Activated T-helper 2 cell treated with anti-CD3 and anti-CD28 coated beads, Interferon-gamma antibody, Interleukin-2, Interleukin-4, amounts not matched to agents 10 μg/mL and 5 μg/mL and 100 μg/mL, durations not matched to agents 14 hours and 24 hours and 36 hours (primary cell): Measurements from ENCODE around the gene ZNF2. TPM values are rescaled to one million over a fixed set of nuclear protein-coding genes. Genes with fewer than 3 reads are reported as not detected.
"Not testable (repeated sequence)": the region's sequence is repeated elsewhere in the genome, so short reads cannot be mapped to it uniquely, and the experiment has no call there.

Experiments used
- DNase-seq: peaks from one replicate; pipeline ENCODE4 v3.0.0; 2021; ENCODE audit warnings: low spot score
- H3K27ac Mint-ChIP-seq: one replicate; pipeline ENCODE4 v1.8.0; 2021; ENCODE audit warnings: mixed read lengths
- H3K27me3 Mint-ChIP-seq: one replicate; pipeline ENCODE4 v1.8.0; 2021; ENCODE audit warnings: low read depth, mixed read lengths
- H3K36me3 Mint-ChIP-seq: one replicate; pipeline ENCODE4 v1.8.0; 2021; ENCODE audit warnings: low read depth, mixed read lengths
- H3K4me1 Mint-ChIP-seq: one replicate; pipeline ENCODE4 v1.8.0; 2021; ENCODE audit warnings: low read depth, mixed read lengths
- H3K4me3 Mint-ChIP-seq: one replicate; pipeline ENCODE4 v1.8.0; 2021; ENCODE audit warnings: low read depth, mild to moderate bottlenecking, moderate library complexity, mixed read lengths
- H3K9me3 Mint-ChIP-seq: one replicate; pipeline ENCODE4 v1.8.0; 2021; ENCODE audit warnings: mixed read lengths
- intact Hi-C: fragments of 100-400 bp; cut with micrococcal nuclease; formaldehyde crosslinking; loops from one replicate; pipeline ENCODE4 v1.15.1; 2023
- total RNA-seq: library from RNA; stranded (reverse); gene quantifications from 2 replicates; pipeline ENCODE4 v1.2.3, GENCODE V29; 2022

Gene ZNF2
- total RNA-seq, 1 donor from 2014 or later: 3.6 TPM

DNA sequence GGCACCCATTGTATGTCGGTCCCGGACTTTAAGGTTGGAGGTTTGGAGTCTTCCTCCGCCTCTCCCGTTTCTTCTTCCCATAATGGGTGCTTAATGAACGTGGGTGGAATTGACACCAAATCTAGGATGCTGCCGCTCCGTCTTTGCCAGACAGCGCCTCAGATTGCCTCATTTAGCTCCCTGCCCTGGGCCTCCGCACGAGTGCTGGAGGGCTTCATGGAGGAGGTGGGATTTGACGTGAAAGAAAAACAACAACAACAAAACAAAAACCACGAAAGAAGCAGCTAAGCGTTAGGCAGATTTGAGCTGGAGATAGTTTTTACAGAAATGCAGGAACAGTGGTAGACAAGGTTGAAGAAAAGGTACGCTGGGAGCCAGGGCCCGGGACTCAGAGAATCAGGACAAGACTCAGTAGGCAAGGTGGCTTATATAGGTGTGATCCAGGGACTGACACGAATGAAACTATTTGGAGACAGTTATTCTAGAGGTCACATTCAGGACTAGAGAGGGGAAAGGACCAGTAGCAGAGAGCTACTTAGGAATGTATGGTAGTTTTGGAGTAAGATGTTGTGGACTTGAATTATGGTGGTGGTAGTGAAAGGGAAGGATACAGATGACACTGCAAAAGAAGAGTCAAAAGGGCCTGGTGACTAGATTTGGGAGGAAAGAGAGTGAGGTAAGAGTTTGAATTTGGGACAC lies 605 bp downstream of the ZNF2 start:
- H3K4me3 Mint-ChIP-seq: peak overlapping the region; percentile 98
- peaks cover 19% of the 10 kb centered on the region for H3K4me1 Mint-ChIP-seq
- no peaks in the 10 kb centered on the region for H3K27me3 Mint-ChIP-seq
- intact Hi-C loops: loop anchor here (5.0 kb wide), 1 partner anchor 89 kb away; no protein-coding TSS in a partner anchor
- H3K36me3 Mint-ChIP-seq: no peaks in the 10 kb centered on the region
- no peak for DNase-seq
- H3K9me3 Mint-ChIP-seq: no peaks in the 10 kb centered on the region
- H3K27ac Mint-ChIP-seq: peak overlapping the region; percentile 93

DNA sequence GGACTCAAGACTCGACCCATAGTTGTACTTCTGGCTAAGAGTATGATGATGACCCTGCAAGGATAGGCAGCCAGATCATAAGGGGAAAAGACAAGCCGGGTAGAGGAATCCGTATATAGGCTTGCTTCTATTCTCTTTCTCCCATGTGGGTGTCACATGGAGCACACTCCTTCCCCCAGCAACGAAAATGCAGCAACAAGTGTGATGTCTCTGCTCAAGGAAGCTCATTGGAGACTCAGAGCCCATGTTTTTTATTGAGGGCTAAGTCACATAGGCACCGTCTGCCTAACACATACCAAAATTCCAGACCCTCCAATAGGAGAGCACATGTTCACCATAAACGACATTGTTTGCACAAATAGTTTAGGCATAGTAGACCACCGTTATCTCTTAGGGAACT lies 6.3 kb downstream of the ZNF2 start:
- intact Hi-C loops: no loop called here
- Mint-ChIP-seq H3K9me3 (no peaks in the 10 kb centered on the region), H3K4me1 (no peaks in the 10 kb centered on the region), H3K4me3 (no peak overlapping the region), H3K36me3 (peaks cover 10% of the 10 kb centered on the region), H3K27me3 (no peaks in the 10 kb centered on the region), H3K27ac (no peak overlapping the region)
- no peak for DNase-seq

DNA sequence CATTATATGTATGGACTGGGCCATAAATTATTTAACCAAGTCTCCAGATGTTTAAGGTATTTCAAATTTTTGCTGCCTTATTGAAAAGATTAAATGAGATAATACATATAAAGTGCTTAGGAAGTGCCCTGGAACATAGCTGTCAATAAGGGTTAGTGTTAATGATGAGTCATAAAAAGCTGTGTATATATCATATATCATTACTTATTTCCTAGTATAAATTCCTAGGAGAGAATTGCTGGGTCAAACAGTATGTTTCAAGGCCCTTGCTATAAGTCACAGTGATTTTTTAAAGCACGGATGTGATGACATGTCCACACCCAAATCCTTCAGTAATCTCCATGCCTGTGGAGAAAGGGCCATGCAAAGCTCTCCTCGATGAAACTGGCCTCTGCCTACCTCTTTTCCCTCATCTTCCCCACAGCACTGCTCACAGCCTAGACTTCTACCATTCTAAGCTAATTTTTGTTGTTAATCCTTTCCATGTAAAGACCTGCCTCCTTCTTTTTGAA lies 8.5 kb downstream of the ZNF2 start:
- peaks cover 31% of the 10 kb centered on the region for H3K36me3 Mint-ChIP-seq
- H3K4me1 Mint-ChIP-seq: no peaks in the 10 kb centered on the region
- H3K4me3 Mint-ChIP-seq: no peak overlapping the region
- intact Hi-C loops: no loop called here
- no peak overlapping the region for H3K27ac Mint-ChIP-seq
- no peak for DNase-seq
- H3K9me3 Mint-ChIP-seq: peaks cover 8% of the 10 kb centered on the region
- no peaks in the 10 kb centered on the region for H3K27me3 Mint-ChIP-seq

DNA sequence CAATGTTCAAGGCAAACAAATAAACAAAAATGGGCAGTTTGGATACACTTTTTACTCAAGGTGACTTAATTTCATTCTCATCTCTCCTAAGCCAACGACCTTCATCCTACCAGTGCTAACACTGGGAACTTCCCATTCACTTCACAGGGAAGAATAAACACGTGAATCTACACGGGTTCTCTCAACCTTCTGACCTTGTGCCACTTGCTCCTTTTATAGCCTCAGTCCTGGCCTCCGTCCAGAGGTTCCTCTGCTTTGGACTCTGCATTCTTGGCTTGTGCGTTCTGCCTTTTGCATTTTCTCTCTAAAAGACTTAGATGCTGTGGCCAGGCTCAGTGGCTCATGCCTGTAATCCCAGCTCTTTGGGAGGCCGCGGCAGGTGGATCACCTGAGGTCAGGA lies 13.8 kb downstream of the ZNF2 start:
- Mint-ChIP-seq H3K4me3 (no peak overlapping the region), H3K4me1 (no peaks in the 10 kb centered on the region), H3K36me3 (peaks cover 79% of the 10 kb centered on the region), H3K27me3 (no peaks in the 10 kb centered on the region), H3K9me3 (peaks cover 50% of the 10 kb centered on the region), H3K27ac (no peak overlapping the region)
- DNase-seq: no peak
- intact Hi-C loops: no loop called here

DNA sequence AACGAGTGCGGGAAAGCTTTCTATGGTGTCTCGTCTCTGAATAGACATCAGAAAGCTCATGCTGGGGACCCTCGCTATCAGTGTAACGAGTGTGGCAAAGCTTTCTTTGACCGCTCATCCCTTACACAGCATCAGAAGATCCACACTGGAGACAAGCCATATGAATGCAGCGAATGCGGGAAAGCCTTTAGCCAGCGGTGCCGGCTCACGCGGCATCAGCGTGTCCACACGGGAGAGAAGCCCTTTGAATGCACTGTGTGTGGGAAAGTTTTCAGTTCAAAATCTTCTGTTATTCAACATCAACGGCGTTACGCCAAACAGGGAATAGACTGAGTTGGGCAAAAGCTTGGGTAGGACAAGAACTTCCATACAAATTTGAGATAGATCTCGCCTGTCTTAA lies 16.2 kb downstream of the ZNF2 start:
- H3K9me3 Mint-ChIP-seq: peaks cover 60% of the 10 kb centered on the region
- H3K4me3 Mint-ChIP-seq: no peak overlapping the region
- H3K36me3 Mint-ChIP-seq: peaks cover 70% of the 10 kb centered on the region
- no peak for DNase-seq
- H3K27ac Mint-ChIP-seq: no peak overlapping the region
- intact Hi-C loops: no loop called here
- H3K4me1 Mint-ChIP-seq: no peaks in the 10 kb centered on the region
- H3K27me3 Mint-ChIP-seq: no peaks in the 10 kb centered on the region

DNA sequence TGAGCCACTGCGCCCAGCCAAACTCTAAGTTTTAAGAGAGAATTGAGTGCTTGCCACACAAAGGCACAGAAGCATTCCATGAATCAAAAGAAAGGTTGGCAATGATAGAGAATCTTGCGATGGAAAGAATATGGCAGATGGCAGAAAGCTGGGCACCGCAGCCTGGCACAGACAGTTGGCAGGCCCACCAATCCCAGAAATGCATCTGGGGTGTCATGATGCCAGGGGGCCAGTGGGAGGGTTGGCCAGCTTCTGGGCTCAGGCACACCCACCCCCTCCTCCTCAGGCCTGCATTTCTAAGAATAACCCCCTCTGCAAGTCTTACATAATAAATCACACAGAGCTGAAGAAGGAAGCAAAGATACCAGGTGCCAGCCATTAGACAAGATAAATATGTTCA lies 19.6 kb downstream of the ZNF2 start:
- Mint-ChIP-seq H3K27me3 (peaks cover 2% of the 10 kb centered on the region), H3K4me3 (no peak overlapping the region), H3K27ac (no peak overlapping the region), H3K9me3 (peaks cover 42% of the 10 kb centered on the region), H3K36me3 (peaks cover 38% of the 10 kb centered on the region), H3K4me1 (no peaks in the 10 kb centered on the region)
- intact Hi-C loops: no loop called here
- DNase-seq: no peak

DNA sequence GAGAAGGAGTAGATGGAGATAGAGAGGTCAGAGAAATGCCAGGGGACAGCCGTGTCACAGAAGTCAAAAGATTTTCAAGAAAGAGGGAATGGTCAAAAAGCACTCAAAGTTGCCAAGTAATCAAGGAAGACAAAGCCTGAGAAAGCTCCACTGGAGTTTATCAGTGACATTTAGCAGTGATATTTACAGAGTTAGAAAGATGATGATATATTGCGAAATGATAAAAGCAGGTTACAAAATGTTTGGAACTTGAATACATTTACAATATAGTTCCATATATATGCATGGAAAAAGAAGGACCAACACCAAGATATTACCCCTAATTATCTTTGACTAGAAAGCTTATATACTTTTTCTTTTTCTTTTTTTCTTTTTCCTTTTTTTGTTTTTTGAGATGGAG lies 20.4 kb downstream of the ZNF2 start:
- no peak overlapping the region for H3K4me3 Mint-ChIP-seq

DNA sequence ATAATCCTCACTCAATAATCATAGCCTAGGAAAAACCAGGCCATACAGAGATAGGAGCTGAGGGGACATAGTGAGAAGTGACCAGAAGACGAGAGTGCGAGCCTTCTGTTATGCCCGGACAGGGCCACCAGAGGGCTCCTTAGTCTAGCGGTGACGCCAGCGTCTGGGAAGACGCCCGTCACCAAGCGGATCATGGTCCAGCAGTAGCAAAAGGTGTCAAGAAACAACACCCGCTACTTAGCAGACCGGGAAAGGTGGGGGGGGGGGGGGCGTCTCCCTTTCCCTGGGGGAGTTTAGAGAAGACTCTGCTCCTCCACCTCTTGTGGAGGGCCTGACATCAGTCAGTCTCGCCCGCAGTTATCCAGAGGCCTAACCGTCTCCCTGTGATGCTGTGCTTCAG lies 27.3 kb downstream of the ZNF2 start:
- H3K4me1 Mint-ChIP-seq, H3K27me3 Mint-ChIP-seq, H3K9me3 Mint-ChIP-seq, intact Hi-C loops, H3K36me3 Mint-ChIP-seq, H3K27ac Mint-ChIP-seq, H3K4me3 Mint-ChIP-seq: not testable (repeated sequence)
- peak; percentile 22 for DNase-seq

More for the DNA sequence above, 20.4 kb downstream of the ZNF2 start:
- Mint-ChIP-seq H3K27me3 (peaks cover 2% of the 10 kb centered on the region), H3K27ac (no peak overlapping the region), H3K4me1 (no peaks in the 10 kb centered on the region), H3K36me3 (peaks cover 30% of the 10 kb centered on the region), H3K9me3 (peaks cover 36% of the 10 kb centered on the region)
- intact Hi-C loops: no loop called here
- no peak for DNase-seq

DNA sequence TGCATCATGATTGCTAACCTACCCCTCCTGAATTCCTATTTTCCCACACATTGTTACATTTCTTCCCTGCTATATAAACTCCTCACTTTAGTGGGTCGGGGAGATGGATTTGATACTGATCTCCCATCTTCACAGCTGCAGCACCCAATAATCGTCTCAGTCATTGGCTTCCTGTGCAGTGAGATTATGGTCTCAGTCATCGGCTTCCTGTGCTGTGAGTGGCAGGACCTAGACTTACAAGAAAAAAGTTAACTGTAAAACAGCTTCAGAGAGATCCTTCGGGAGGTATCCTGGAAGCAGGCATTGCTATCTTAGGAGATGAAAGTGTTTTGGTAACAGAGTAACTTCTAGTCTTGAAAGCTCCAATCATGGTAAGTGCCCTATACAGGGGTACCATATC lies 38.3 kb downstream of the ZNF2 start:
- no peak overlapping the region for H3K27ac Mint-ChIP-seq
- H3K4me3 Mint-ChIP-seq: no peak overlapping the region
- H3K27me3 Mint-ChIP-seq: no peaks in the 10 kb centered on the region
- no peak for DNase-seq
- peaks cover 14% of the 10 kb centered on the region for H3K4me1 Mint-ChIP-seq
- peaks cover 12% of the 10 kb centered on the region for H3K9me3 Mint-ChIP-seq
- intact Hi-C loops: no loop called here
- peaks cover 12% of the 10 kb centered on the region for H3K36me3 Mint-ChIP-seq

DNA sequence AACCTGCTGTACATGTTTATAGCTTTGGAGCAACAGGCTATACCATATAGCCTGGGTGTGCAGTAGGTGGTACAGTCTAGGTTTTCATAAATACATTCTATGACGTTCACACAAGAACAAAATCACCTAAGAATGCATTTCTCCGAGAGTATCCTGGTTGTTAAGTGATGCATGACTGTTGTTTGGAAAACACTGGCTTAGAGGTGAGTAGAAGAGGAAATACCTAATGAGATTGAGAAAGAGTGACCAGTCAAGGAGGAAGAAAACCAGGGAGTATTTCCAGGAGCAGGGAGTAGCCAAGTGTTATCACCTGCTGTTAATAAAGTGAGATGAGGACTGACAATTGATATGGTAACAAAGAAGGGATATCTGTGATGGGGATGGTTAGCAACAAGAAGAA lies 38.8 kb downstream of the ZNF2 start:
- H3K36me3 Mint-ChIP-seq: peaks cover 17% of the 10 kb centered on the region
- H3K4me1 Mint-ChIP-seq: peaks cover 17% of the 10 kb centered on the region
- H3K4me3 Mint-ChIP-seq: no peak overlapping the region
- H3K27me3 Mint-ChIP-seq: no peaks in the 10 kb centered on the region
- no peak for DNase-seq
- peaks cover 17% of the 10 kb centered on the region for H3K9me3 Mint-ChIP-seq
- H3K27ac Mint-ChIP-seq: no peak overlapping the region
- intact Hi-C loops: no loop called here

DNA sequence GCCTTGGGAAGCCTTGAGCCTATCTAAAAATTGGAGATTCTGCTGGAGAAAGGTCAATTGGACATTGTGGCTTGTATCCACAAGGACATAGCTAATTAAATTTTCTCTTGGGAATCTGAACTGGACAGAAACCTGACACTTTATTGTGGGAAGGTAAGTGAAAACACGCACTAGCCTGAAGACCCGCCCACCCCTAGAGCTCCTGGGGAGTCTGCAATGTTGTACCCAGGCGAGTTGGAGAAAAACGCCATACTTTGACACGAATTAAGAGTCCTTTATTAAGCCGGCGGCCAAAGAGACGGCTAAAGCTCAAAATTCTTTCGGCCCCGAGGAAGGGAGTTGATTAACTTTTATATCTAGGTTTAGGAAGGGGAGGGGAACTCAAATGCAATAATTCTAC lies 40.5 kb downstream of the ZNF2 start:
- H3K4me1 Mint-ChIP-seq: peaks cover 17% of the 10 kb centered on the region
- peaks cover 29% of the 10 kb centered on the region for H3K9me3 Mint-ChIP-seq
- peaks cover 29% of the 10 kb centered on the region for H3K36me3 Mint-ChIP-seq
- peak overlapping the region; percentile 87 for H3K4me3 Mint-ChIP-seq
- no peak overlapping the region for H3K27ac Mint-ChIP-seq
- intact Hi-C loops: loop anchor here (5.0 kb wide), 1 partner anchor 179 kb away; the partner anchor contains the start of gene MAL
- no peaks in the 10 kb centered on the region for H3K27me3 Mint-ChIP-seq
- DNase-seq: no peak

DNA sequence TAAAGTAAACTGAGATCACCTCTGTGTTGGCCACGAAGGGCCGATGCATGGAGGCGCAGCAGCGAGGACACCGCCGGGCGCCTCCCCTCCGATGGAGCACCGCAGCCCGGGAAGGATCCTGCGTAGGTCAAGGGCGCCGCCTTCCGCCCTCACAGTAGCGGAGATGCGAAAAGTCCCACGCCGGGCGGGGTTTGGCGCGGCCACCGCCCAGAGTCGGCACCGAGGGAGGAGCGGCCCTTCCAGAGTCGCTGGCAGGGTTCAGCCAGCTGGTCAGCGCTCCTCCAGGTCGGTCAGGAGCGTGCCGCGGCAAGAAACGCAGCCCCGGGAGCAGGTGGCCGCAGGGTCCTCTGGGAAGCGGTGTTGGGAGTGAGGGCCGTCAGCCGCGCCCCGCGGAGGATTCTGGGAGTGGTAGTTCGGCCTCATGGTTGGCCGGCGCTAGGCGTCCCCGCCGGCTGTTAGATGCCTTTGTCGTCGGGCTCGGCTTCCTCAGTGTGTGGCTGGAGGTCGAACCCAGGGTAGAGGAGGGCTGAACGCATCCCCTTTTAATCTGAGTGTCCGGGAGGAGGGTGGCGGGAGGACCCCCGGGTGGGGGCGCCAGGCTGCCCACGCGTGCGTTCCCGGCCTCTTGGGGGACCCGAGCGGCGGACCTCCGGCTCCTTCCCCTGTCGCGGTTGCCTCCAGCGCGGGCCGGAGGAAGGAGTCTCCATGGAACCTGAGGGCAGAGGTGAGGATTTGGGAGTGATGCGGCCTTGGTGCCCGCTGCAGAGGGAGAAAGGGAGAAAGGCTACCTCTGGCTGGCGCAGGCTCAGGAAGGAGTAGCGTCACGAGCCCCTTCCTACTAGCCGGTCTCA lies 41.7 kb downstream of the ZNF2 start, which contains the start of gene ZNF892:
Gene ZNF892, plus strand, starts transcription at position 411 of the 851 bp plus-strand sequence. Its CDS starts 295 bp downstream, at position 706.
- H3K27ac Mint-ChIP-seq: peak within 1 kb of the TSS; percentile 60
- intact Hi-C loops: loop anchor here (1.0 to 5.0 kb wide), 3 partner anchors 42 to 180 kb away; partner anchors contain the start of genes MAL, MRPS5 and ZNF2
- peaks cover 40% of the 10 kb centered on the region for H3K36me3 Mint-ChIP-seq
- H3K9me3 Mint-ChIP-seq: peaks cover 39% of the 10 kb centered on the region
- peak within 1 kb of the TSS; percentile 87 for H3K4me3 Mint-ChIP-seq
- DNase-seq: peak; percentile 75
- H3K27me3 Mint-ChIP-seq: no peaks in the 10 kb centered on the region
- peaks cover 17% of the 10 kb centered on the region for H3K4me1 Mint-ChIP-seq

DNA sequence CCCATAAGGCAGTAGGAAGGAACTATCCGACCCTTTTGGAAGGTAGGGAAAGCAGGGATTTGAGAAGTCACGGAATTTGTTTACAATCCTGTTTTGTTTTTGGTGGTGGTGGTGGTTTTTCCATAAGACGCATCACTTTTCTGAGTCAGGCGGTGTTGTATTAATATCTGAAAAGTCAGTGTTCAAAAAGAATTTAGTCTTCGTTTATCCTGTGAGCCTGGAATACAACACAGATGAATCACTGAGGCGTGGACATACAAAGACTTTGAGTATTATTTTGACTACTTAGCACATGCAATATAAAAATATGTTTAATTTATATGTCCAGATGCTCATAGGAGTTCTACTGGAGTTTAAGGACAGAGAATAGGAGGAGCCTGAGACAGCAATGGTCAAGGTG lies 42.5 kb downstream of the ZNF2 start:
- DNase-seq: no peak
- H3K9me3 Mint-ChIP-seq: peaks cover 46% of the 10 kb centered on the region
- no peaks in the 10 kb centered on the region for H3K27me3 Mint-ChIP-seq
- peak overlapping the region; percentile 14 for H3K27ac Mint-ChIP-seq
- peak overlapping the region; percentile 87 for H3K4me3 Mint-ChIP-seq
- H3K36me3 Mint-ChIP-seq: peaks cover 47% of the 10 kb centered on the region
- peaks cover 17% of the 10 kb centered on the region for H3K4me1 Mint-ChIP-seq
- intact Hi-C loops: loop anchor here (5.0 kb wide), 1 partner anchor 181 kb away; the partner anchor contains the start of gene MAL
